HEK293 (cell line): ENCODE measurements around the gene PDRG1.

Experiments
- CTCF ChIP-seq: fragments of 450-650 bp; formaldehyde crosslinking; IDR thresholded peaks from 2 replicates; pipeline ENCODE4 v1.5.1; 2016; ENCODE audit warnings: missing biosample characterization, missing genetic modification characterization
- MEIS1 ChIP-seq: sonication (generic); formaldehyde crosslinking; IDR thresholded peaks from 2 replicates; pipeline ENCODE4 v1.8.1; 2022; ENCODE audit warnings: missing genetic modification reagents, mild to moderate bottlenecking, borderline replicate concordance
- PATZ1 ChIP-seq: fragments of 450-650 bp; formaldehyde crosslinking; IDR thresholded peaks from 2 replicates; pipeline ENCODE4 v1.5.1; 2016; ENCODE audit warnings: missing biosample characterization, missing genetic modification characterization
- ZBTB7A ChIP-seq: fragments of 450-650 bp; formaldehyde crosslinking; IDR thresholded peaks from 2 replicates; pipeline ENCODE4 v1.5.1; 2016; ENCODE audit warnings: low read depth, missing biosample characterization, missing genetic modification characterization
- ZNF138 ChIP-seq: fragments of 450-650 bp; formaldehyde crosslinking; IDR thresholded peaks from 2 replicates; pipeline ENCODE4 v1.5.1; 2016; ENCODE audit warnings: missing biosample characterization, missing genetic modification characterization, borderline replicate concordance
- ZNF26 ChIP-seq: fragments of 450-650 bp; formaldehyde crosslinking; IDR thresholded peaks from 2 replicates; pipeline ENCODE4 v1.5.1; 2016; ENCODE audit warnings: missing biosample characterization, missing genetic modification characterization
- ZNF311 ChIP-seq: fragments of 450-650 bp; formaldehyde crosslinking; IDR thresholded peaks from 2 replicates; pipeline ENCODE4 v1.5.1; 2017; ENCODE audit warnings: missing biosample characterization, missing genetic modification characterization, borderline replicate concordance
- ZNF398 ChIP-seq: fragments of 450-650 bp; formaldehyde crosslinking; IDR thresholded peaks from 2 replicates; pipeline ENCODE4 v1.5.1; 2017; ENCODE audit warnings: missing biosample characterization, missing genetic modification characterization
- ZNF677 ChIP-seq: fragments of 450-650 bp; IDR thresholded peaks from 2 replicates; pipeline ENCODE4 v1.5.0; 2018; ENCODE audit warnings: missing biosample characterization, mild to moderate bottlenecking, missing genetic modification characterization, moderate library complexity
- ZNF791 ChIP-seq: fragments of 450-650 bp; formaldehyde crosslinking; IDR thresholded peaks from 2 replicates; pipeline ENCODE4 v1.5.1; 2016; ENCODE audit warnings: missing biosample characterization, missing genetic modification characterization

- no peak for TF ChIP-seq ZNF311 (tag by site-specific recombination)
- TF ChIP-seq CTCF (tag by site-specific recombination), result no peak
- no peak for TF ChIP-seq ZNF677 (tag by site-specific recombination)
- no peak for TF ChIP-seq MEIS1 (CRISPR knock-in tag)
- TF ChIP-seq ZBTB7A (tag by site-specific recombination), result no peak
- TF ChIP-seq ZNF26 (tag by site-specific recombination), result no peak
- no peak for TF ChIP-seq PATZ1
- no peak for TF ChIP-seq ZNF398 (tag by site-specific recombination)
- no peak for TF ChIP-seq ZNF791 (tag by site-specific recombination)
- no peak for TF ChIP-seq ZNF138
Observed at GRCh38 chr20:31954500-31954899, 2.7 kb upstream of the PDRG1 start.
